Spinal cord (tissue), 10 donors: ENCODE results near the gene BCAS3. TPM values are rescaled to one million over a fixed set of nuclear protein-coding genes. Genes with fewer than 3 reads are reported as not detected.

Source experiments
- DNase-seq, 6 donors: peaks; one replicate each; pipeline versions ENCODE4 v3.0.0 to v3.0.0-alpha.2; 2013 to 2015; ENCODE audit warnings: low spot score in 6 of 6, low read depth in 4 of 6
- H3K27ac ChIP-seq: one replicate; pipeline ENCODE4 v1.5.1; 2013; ENCODE audit warnings: low read depth, low read length, control low read depth
- H3K27me3 ChIP-seq: one replicate; pipeline ENCODE4 v1.6.1; 2013; ENCODE audit warnings: low read length; ENCODE audit not compliant: control insufficient read depth, insufficient read depth
- H3K36me3 ChIP-seq: one replicate; pipeline ENCODE4 v1.6.1; 2013; ENCODE audit warnings: low read length; ENCODE audit not compliant: control insufficient read depth, insufficient read depth
- H3K4me1 ChIP-seq: one replicate; pipeline ENCODE4 v1.6.1; 2013; ENCODE audit warnings: low read length; ENCODE audit not compliant: control insufficient read depth, insufficient read depth
- H3K4me3 ChIP-seq: one replicate; pipeline ENCODE4 v1.5.1; 2013; ENCODE audit warnings: low read depth, low read length, control low read depth
- H3K9me3 ChIP-seq: one replicate; pipeline ENCODE4 v1.6.1; 2013; ENCODE audit warnings: low read length; ENCODE audit not compliant: control insufficient read depth, insufficient read depth
- WGBS: methylation state at CpG from one replicate; pipeline ENCODE4 v1.1.5; 2013; ENCODE audit warnings: missing lambda C conversion rate; ENCODE audit not compliant: insufficient coverage; 5-methylcytosine and 5-hydroxymethylcytosine counted together
- polyA plus RNA-seq, 2 donors: library from polyadenylated mRNA; unstranded; fragments of 120-200 nt; gene quantifications; one replicate each; pipeline ENCODE4 v1.2.1, GENCODE V29; 2013; ENCODE audit not compliant: insufficient read length in 2 of 2
- total RNA-seq, 2 donors: library from RNA; depleted of rRNA in 1 of 2; stranded (reverse); fragments of 120-200 nt in 1 of 2; fragments of >200 nt in 1 of 2; gene quantifications; one replicate each; pipeline versions ENCODE4 v1.2.3 to v1.2.4, GENCODE V29; 2013 to 2014
- donor health status: healthy.

The BCAS3 gene
- total and polyA plus RNA-seq, 4 donors, result 20.5 to 53.4 (median 25.7) TPM

GRCh38 chr17:61391595-61392291, 714.1 kb downstream of the BCAS3 start:
- Histone ChIP-seq H3K9me3 (no peaks in the 10 kb centered on the region), H3K36me3 (peaks cover 13% of the 10 kb centered on the region), H3K4me1 (peaks cover 56% of the 10 kb centered on the region), H3K27ac (no peak overlapping the region), H3K27me3 (peaks cover 40% of the 10 kb centered on the region), H3K4me3 (no peak overlapping the region)
- DNase-seq, result no peak
- 88% methylated on average over 17 of the region's 19 CpGs for WGBS

DNA sequence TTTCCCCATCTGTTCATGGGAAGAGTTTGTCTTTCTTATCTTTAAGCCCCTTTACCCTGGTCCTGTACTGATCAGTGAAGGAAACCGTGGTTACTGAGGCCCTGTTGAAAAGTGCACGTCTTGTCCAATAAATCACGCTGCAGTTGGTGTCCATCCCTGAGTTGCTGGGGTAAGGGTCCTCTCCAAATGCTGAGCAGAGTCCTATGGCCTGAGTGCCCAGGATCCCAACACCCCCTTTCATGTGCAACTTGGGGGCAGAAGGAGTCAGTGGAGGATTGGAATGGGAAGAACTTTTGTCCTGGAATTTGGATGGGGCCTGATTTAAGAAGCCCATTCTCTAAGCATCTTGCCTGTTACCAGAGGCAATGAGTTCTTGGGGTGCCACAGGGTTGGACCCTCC, 715.0 kb downstream of the BCAS3 start:
- H3K27ac ChIP-seq, result no peak overlapping the region
- peaks cover 13% of the 10 kb centered on the region for H3K36me3 ChIP-seq
- peaks cover 48% of the 10 kb centered on the region for H3K27me3 ChIP-seq
- DNase-seq, result no peak
- WGBS, result 71% methylated on average over 1 of the region's 3 CpGs
- no peak overlapping the region for H3K4me3 ChIP-seq
- H3K4me1 ChIP-seq, result peaks cover 61% of the 10 kb centered on the region
- H3K9me3 ChIP-seq, result no peaks in the 10 kb centered on the region

DNA sequence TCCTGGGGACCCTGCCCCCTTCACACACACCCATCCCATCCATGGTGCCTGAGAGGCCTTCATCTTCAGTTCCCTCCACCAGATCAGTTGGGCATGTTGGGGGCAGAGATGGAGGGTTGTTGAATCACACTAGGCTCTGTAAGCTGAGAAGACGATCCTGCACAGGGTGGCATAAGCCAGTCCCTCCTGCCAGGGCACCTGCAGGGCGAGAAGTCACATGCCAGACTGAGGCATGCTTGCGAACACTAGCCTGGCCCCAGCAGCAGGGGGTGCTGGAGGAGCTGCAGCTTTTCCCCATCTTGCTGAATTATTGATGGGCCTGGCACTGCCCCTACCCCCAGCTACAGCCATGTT, 715.9 kb downstream of the BCAS3 start:
- H3K27me3 ChIP-seq, result peaks cover 56% of the 10 kb centered on the region
- WGBS, result 61% methylated on average over 3 of the region's 3 CpGs
- peak overlapping the region; percentile 69 for H3K27ac ChIP-seq
- no peak overlapping the region for H3K4me3 ChIP-seq
- no peaks in the 10 kb centered on the region for H3K9me3 ChIP-seq
- peaks cover 70% of the 10 kb centered on the region for H3K4me1 ChIP-seq
- peaks cover 13% of the 10 kb centered on the region for H3K36me3 ChIP-seq
- DNase-seq, result no peak

DNA sequence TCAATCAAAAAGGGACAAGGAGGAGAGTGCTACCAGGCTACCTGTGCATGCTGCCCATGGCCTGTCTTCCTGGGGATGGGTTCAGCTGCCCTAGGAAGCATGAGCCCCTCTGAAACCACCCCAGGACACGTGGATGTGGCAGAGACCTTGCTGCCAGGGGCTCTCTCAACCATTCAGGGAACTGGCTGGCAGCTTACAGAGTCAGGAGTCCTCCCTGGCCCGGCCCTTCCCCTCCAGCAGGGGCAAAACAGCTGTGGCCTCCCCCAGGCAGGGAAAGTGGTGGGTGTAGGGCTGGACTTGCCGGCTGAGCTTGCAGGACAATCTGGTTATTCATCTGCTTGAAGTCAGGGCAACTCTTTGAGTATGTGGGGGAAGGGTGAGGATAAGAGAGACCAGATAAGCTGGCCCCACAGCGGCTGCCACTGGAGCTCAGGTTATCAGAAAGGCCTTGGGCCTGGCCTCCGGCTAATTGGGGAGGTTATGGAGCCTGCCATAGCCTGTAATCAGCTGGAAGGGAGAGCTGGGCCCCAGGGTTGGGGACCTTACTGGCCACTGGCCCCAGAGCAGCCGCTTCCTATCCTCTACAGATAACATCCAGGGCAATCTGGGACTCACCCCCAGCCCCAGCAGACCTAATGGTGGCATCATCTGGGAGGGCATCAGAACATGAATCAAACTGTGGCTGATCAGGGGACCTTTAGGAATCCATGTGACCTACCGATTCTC, 716.4 kb downstream of the BCAS3 start:
- Histone ChIP-seq H3K27me3 (peaks cover 62% of the 10 kb centered on the region), H3K36me3 (peaks cover 13% of the 10 kb centered on the region), H3K4me3 (no peak overlapping the region), H3K4me1 (peaks cover 73% of the 10 kb centered on the region), H3K27ac (peak overlapping the region; percentile 69), H3K9me3 (no peaks in the 10 kb centered on the region)
- no peak for DNase-seq
- 76% methylated on average over 6 of the region's 7 CpGs for WGBS

GRCh38 chr17:61394630-61395408, 717.2 kb downstream of the BCAS3 start:
- 87% methylated on average over 10 of the region's 10 CpGs for WGBS
- DNase-seq, result no peak
- peaks cover 69% of the 10 kb centered on the region for H3K27me3 ChIP-seq

GRCh38 chr17:61395409-61395982, 717.8 kb downstream of the BCAS3 start:
- no peaks in the 10 kb centered on the region for H3K9me3 ChIP-seq
- peaks cover 70% of the 10 kb centered on the region for H3K27me3 ChIP-seq
- peak overlapping the region; percentile 61 for H3K27ac ChIP-seq
- WGBS, result 17% methylated on average over 38 of the region's 38 CpGs
- DNase-seq, result no peak
- peak overlapping the region; percentile 21 for H3K4me3 ChIP-seq
- peaks cover 67% of the 10 kb centered on the region for H3K4me1 ChIP-seq
- peaks cover 13% of the 10 kb centered on the region for H3K36me3 ChIP-seq

More at GRCh38 chr17:61394630-61395408, 717.2 kb downstream of the BCAS3 start:
- Histone ChIP-seq H3K36me3 (peaks cover 13% of the 10 kb centered on the region), H3K27ac (peak overlapping the region; percentile 69), H3K9me3 (no peaks in the 10 kb centered on the region), H3K4me3 (no peak overlapping the region), H3K4me1 (peaks cover 73% of the 10 kb centered on the region)

- 2% methylated on average over 63 of the region's 63 CpGs for WGBS
- peak overlapping the region; percentile 69 for H3K27ac ChIP-seq
- H3K27me3 ChIP-seq, result peaks cover 71% of the 10 kb centered on the region
- H3K9me3 ChIP-seq, result no peaks in the 10 kb centered on the region
- DNase-seq, result no peak
- H3K36me3 ChIP-seq, result peaks cover 11% of the 10 kb centered on the region
- H3K4me3 ChIP-seq, result peak overlapping the region; percentile 21
- peaks cover 70% of the 10 kb centered on the region for H3K4me1 ChIP-seq
Observed at GRCh38 chr17:61395983-61396585, 718.4 kb downstream of the BCAS3 start.

- Histone ChIP-seq H3K9me3 (no peaks in the 10 kb centered on the region), H3K27ac (peak overlapping the region; percentile 69), H3K36me3 (peaks cover 7% of the 10 kb centered on the region), H3K27me3 (peaks cover 73% of the 10 kb centered on the region), H3K4me3 (peak overlapping the region; percentile 21), H3K4me1 (peaks cover 68% of the 10 kb centered on the region)
- WGBS, result under 1% methylated on average over 46 of the region's 46 CpGs
- no peak for DNase-seq
Observed at GRCh38 chr17:61396586-61397085, 719.0 kb downstream of the BCAS3 start.
